GM18520 (cell line): Measurements from ENCODE around the gene SH3TC2.
"Not testable (repeated sequence)": the region's sequence is repeated elsewhere in the genome, so short reads cannot be mapped to it uniquely, and the experiment has no call there.

Source experiments
- ATAC-seq: cut with Tn5 transposase; IDR thresholded peaks from one replicate; pipeline ENCODE4 v1.9.1; 2021; ENCODE audit not compliant: unreplicated experiment

The SH3TC2 gene

DNA sequence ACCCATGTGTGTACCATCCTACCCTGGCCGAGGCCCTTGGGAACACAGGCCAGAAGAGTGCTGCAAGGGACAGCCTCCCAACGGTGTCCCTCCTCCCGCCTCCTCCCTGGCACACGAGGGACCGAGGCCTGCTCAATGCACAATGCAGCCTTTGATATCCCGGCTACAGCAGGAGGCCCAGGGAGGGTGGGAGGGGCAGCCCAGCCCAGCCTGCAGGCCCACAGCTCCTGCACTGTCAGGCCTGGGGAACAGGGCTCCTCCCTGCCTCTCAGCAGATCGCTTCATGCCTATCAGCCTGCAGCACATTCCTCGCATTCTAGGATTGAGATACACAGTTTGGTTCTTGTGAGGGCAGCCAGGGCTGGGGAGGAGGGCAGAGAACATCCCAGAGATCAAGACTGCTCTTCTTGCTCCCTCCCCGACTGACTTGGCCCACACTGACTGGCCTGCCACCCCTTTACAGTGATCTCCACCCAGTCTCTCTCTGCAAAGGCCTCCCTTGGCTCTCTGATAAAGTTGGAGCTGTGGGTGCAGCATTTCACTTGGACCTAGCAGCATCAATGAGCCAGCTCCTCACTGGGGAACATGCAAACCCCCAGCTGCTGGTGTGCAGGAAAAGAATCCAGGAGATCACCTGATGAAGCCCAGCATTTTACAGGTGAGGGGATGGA lies at the start of gene SH3TC2:
SH3TC2 (minus strand) TSS at position 46 of the 671 bp plus-strand sequence; CDS start at position 6, 40 bp downstream.
- ATAC-seq: no peak

DNA sequence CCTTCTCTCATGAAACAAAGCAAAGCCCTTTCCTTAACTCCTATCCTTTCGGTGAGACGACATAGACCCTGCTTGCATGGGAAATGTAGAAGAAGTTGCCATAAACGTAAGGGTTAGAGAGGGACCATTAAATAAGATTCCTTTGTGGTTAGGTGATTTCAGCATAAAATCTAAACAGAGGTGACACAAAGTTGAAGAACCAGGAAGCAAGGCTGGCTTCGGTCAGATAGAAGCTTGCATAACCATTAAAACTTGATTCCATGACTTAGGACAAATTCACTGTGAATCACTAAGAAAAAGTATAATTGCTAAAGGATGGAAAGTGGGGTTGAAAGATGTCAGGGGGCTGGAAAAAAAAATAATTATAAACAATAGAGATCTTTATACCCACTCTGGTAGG lies 47.5 kb upstream of the SH3TC2 start:
- no peak for ATAC-seq

GRCh38 chr5:149108651-149109280 lies 45.9 kb upstream of the SH3TC2 start:
- no peak for ATAC-seq

DNA sequence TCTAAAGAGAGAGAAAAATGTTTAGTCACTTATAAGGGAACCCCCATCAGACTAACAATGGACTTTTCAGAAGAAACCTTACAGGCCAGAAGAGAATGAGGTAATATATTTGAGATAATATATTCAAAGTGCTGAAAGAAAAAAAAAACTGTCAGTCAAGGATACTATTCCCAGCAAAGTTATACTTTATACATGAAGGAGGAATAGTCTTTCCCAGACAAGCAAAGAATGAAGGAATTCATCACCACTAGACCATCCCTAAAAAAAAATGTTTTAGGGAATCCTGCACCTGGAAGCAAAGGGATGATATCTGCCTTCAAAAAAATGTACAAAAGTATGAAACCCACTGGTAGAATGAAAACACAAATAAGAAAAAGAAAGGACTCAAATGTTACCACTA lies 37.5 kb upstream of the SH3TC2 start:
- ATAC-seq: no peak

DNA sequence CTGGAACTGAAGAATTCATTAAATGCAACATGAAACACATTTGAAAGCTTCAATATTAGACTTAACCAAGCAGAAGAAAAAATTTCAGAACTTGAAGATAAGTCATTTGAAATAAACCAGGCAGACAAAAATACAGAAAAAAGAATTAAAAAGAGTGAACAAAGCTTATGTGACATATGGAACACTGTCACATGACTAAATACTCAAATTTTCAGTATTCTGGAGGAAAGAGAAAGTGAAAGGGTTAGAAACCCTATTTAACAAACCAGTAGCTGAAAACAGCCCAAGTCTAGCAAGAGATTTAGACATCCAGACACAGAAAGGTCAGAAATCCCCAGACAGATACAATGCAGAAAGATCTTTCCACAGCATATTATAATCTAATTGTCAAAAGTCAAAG lies 37.1 kb upstream of the SH3TC2 start:
- ATAC-seq: no peak

GRCh38 chr5:149094996-149095395 lies 32.1 kb upstream of the SH3TC2 start:
- ATAC-seq: no peak

DNA sequence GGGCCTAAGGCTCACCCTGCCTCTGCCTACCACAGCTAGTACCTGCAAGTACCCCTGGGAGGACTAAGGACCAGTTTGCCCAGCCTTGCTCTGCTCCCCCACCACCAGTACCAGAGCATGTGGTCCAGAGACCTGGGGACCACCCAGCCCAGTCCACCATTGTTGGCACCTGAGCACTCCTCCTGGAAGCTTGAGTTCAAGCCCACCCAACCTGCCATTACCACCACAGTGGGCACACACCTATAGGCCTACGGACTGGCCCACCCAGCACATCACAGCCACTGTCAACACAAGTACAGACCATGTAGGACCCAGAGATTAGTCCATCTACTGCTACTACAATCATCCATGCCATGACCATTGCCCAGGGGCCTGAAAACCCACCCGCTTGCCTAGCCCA lies 30.8 kb upstream of the SH3TC2 start:
- ATAC-seq: no peak

GRCh38 chr5:149089796-149090195 lies 26.9 kb upstream of the SH3TC2 start:
- no peak for ATAC-seq

GRCh38 chr5:149088686-149089085 lies 25.8 kb upstream of the SH3TC2 start:
- ATAC-seq: no peak

GRCh38 chr5:149083846-149084245 lies 21.0 kb upstream of the SH3TC2 start:
- ATAC-seq: no peak

GRCh38 chr5:149082271-149082670 lies 19.4 kb upstream of the SH3TC2 start:
- ATAC-seq: no peak

- ATAC-seq: no peak
Observed at GRCh38 chr5:149080294-149080693, 17.4 kb upstream of the SH3TC2 start.

- ATAC-seq: no peak
Observed at GRCh38 chr5:149079883-149080282, 17.0 kb upstream of the SH3TC2 start.

GRCh38 chr5:149074071-149074470 lies 11.2 kb upstream of the SH3TC2 start:
- ATAC-seq: not testable (repeated sequence)

DNA sequence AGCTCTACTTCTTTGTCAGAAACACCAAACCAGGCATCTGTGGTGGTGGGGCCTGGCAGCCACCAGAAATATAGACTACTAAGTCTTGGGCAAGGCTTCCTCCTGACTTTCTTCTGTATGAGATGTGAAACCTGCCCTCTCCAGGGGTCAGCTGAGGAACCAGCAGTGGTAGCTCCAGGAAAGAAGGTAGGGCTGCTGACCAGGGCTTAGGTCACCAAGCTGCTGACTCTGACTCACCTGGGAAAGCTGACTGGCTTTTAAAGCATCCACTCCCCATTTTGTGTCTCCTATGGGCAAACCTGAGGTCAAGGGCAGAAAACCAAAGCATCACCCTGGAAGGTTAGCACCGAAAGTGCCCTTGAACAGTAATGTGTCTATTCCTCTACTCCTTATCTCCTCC lies 10.4 kb upstream of the SH3TC2 start:
- ATAC-seq: no peak

GRCh38 chr5:149072791-149073190 lies 9.9 kb upstream of the SH3TC2 start:
- ATAC-seq: no peak

GRCh38 chr5:149072376-149072775 lies 9.5 kb upstream of the SH3TC2 start:
- no peak for ATAC-seq

GRCh38 chr5:149071756-149072155 lies 8.9 kb upstream of the SH3TC2 start:
- no peak for ATAC-seq

DNA sequence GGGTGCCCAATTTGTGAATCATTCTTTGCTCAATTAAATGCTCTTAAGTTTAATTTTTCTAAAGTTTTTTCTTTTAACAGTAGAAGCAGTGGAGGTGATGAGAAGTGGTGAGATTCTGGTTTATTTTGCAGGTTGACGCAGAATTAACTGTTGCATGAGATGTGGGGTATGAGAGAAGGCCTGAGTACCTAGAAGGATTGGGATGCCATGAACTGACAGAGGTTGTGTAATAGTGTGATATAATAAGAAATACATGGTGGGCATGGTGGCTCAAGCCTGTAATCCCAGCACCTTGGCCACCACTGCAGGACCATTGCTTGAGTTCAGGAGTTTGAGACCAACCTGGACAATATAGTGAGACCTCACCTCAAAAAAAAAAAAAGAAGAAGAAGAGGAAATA lies 8.4 kb upstream of the SH3TC2 start:
- no peak for ATAC-seq

DNA sequence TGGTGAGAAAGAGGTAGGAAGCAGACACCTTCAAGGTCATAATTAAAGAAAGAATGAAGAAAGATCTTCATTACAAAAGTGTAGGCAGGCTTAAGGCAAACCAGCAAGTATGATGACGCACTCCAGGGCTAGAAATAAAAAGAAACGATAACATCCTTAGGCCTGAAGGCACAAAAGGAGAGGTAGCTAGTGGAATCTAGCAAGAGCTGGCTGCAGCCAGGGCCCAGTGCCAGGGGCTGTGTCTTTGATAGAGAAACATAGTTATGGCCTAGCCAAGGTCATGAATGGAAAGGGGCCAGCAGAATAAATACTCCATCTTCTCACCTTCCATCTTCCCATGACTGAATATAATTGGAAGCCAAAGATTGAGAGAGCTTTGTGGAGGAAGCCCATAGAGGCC lies 6.8 kb upstream of the SH3TC2 start:
- ATAC-seq: no peak

- ATAC-seq: no peak
Observed at GRCh38 chr5:149063896-149064478, 1.1 kb upstream of the SH3TC2 start.

GRCh38 chr5:149062371-149063016 lies 368 bp downstream of the SH3TC2 start:
- ATAC-seq: no peak
